Mesothelial cell of epicardium (in vitro differentiated cells): Measurements from ENCODE around the gene TNFRSF25. TPM values are rescaled to one million over a fixed set of nuclear protein-coding genes. Genes with fewer than 3 reads are reported as not detected.

ENCODE experiments used
- DNase-seq, 2 experiments: peaks; one replicate each; pipeline ENCODE4 v3.0.0; 2021; ENCODE audit warnings: low spot score in 2 of 2; ENCODE audit not compliant: unreplicated experiment in 2 of 2
- H3K27ac Mint-ChIP-seq: 2 replicates; pipeline ENCODE4 v1.8.0; 2021; ENCODE audit warnings: mixed read lengths
- H3K27me3 Mint-ChIP-seq: 2 replicates; pipeline ENCODE4 v1.8.0; 2021; ENCODE audit warnings: low read depth, mixed read lengths
- H3K36me3 Mint-ChIP-seq: 2 replicates; pipeline ENCODE4 v1.8.0; 2021; ENCODE audit warnings: mixed read lengths
- H3K4me1 Mint-ChIP-seq: 2 replicates; pipeline ENCODE4 v1.8.0; 2021; ENCODE audit warnings: mixed read lengths
- H3K4me3 Mint-ChIP-seq: 2 replicates; pipeline ENCODE4 v1.8.0; 2021; ENCODE audit warnings: mild to moderate bottlenecking, moderate library complexity, mixed read lengths
- H3K9me3 Mint-ChIP-seq: 2 replicates; pipeline ENCODE4 v1.8.0; 2021; ENCODE audit warnings: mixed read lengths
- total RNA-seq: library from RNA; stranded (reverse); gene quantifications from 3 replicates; pipeline ENCODE4 v1.2.1, GENCODE V29; 2021
- TF ChIP-seq, protein P1 (sequence below): fragments of 200-600 bp; sonication (generic); IDR thresholded peaks from one replicate; pipeline ENCODE4 v1.5.0; 2021; ENCODE audit warnings: antibody characterized with exemption; ENCODE audit not compliant: unreplicated experiment

Gene TNFRSF25
- total RNA-seq, 1 donor from 2014 or later: 41.6 TPM

DNA sequence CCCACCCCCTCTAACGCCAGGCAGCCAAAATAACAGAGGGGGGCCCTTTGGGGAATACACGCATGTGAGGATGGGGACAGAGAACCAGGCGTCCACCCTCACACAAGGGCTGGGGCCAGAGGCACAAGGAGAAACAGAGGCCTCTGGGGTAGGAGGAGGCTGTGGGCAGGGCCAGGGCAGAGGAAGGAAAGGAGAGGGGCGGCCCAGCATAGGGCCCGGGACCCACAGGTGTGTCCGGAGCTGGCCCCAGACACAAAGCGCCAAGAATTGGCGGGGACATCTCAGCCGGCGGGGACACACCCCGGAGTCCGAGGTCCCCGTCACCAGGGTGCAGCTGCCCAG, 18.8 kb upstream of the TNFRSF25 start:
- H3K36me3 Mint-ChIP-seq: no peaks in the 10 kb centered on the region
- H3K27ac Mint-ChIP-seq: peak overlapping the region; percentile 61
- H3K4me1 Mint-ChIP-seq: peaks cover 13% of the 10 kb centered on the region
- TF ChIP-seq, protein P1, sequence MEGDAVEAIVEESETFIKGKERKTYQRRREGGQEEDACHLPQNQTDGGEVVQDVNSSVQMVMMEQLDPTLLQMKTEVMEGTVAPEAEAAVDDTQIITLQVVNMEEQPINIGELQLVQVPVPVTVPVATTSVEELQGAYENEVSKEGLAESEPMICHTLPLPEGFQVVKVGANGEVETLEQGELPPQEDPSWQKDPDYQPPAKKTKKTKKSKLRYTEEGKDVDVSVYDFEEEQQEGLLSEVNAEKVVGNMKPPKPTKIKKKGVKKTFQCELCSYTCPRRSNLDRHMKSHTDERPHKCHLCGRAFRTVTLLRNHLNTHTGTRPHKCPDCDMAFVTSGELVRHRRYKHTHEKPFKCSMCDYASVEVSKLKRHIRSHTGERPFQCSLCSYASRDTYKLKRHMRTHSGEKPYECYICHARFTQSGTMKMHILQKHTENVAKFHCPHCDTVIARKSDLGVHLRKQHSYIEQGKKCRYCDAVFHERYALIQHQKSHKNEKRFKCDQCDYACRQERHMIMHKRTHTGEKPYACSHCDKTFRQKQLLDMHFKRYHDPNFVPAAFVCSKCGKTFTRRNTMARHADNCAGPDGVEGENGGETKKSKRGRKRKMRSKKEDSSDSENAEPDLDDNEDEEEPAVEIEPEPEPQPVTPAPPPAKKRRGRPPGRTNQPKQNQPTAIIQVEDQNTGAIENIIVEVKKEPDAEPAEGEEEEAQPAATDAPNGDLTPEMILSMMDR: no peak
- H3K4me3 Mint-ChIP-seq: peak overlapping the region; percentile 79
- H3K9me3 Mint-ChIP-seq: no peaks in the 10 kb centered on the region
- H3K27me3 Mint-ChIP-seq: peaks cover 6% of the 10 kb centered on the region
- DNase-seq: no peak

DNA sequence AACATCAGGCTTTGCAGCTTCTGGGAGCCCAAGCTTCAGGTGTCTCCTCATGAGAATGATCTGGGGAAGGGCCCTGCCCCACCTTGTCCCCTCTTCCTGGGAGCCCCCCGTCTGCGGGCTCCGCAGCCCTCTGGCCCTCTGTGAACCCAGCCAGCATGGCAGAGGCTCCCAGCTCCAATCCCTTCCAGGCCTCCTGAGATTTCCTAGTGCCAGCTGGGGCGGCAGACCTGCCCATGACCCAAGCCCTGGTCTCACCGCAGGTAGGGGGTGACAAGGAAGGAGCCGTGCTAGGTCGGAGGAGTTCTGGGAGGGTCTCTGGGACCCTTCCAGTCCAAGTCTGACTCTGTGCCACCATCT, 17.8 kb upstream of the TNFRSF25 start:
- TF ChIP-seq, protein P1: no peak
- Mint-ChIP-seq H3K9me3 (no peaks in the 10 kb centered on the region), H3K27me3 (peaks cover 6% of the 10 kb centered on the region), H3K27ac (no peak overlapping the region), H3K4me3 (peak overlapping the region; percentile 79), H3K4me1 (peaks cover 12% of the 10 kb centered on the region), H3K36me3 (peaks cover 2% of the 10 kb centered on the region)
- DNase-seq: no peak

DNA sequence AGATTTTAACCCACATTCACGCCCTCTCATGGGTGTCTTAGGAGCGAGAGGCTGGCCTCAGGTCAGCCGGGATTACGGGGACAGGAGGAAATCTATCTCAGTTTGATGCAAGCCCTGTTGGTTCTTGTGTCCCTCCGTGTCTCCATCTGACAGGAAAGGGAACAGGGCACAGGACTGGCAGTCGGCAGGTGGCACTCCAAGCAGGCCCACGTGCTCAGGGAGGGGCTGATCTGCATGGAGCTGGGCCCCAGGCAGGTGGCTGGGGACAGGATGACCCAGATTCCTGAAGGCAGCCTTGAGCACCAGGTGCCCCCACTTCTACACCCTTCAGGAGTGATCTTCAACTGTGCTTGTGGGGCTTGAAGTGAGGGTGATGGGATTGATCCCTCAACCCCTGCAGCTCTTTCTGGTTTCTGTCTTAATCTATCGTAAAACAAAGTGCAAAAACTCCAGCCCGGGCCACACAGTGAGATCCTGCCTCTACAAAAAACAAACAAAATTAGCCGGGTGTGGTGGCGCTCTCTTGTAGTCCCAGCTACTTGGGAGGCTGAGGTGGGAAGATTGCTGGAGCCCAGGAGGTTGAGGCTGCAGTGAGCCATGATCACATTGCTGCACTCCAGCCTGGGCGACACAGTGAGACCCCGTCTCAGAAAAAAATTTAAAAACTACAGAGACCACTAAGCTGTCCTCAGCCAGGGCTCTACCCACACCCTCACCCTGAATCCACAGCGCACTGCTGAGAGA, 17.2 kb upstream of the TNFRSF25 start:
- TF ChIP-seq, protein P1: no peak
- Mint-ChIP-seq H3K4me1 (peaks cover 12% of the 10 kb centered on the region), H3K27me3 (peaks cover 6% of the 10 kb centered on the region), H3K36me3 (peaks cover 2% of the 10 kb centered on the region), H3K4me3 (peak overlapping the region; percentile 79), H3K9me3 (no peaks in the 10 kb centered on the region), H3K27ac (no peak overlapping the region)
- DNase-seq: no peak

DNA sequence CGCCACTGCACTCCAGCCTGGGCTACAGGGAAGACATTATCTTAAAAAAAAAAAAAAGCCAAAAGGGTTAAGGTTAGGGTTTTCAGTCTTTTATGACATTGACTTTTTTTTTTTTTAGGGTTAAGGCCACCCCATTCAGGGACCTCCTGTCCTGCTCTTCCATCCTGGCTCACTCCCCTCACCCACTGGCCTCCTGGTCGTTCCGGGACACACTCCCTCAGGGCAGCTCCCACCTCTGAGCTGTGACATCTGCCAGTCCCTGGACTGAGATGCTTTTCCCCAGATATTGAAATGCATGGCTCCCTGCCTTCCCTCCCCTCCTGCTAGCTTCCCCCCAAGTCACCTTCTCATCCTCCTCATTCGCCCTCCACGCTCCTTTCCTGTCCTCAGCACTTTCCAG, 15.8 kb upstream of the TNFRSF25 start:
- H3K27me3 Mint-ChIP-seq: peaks cover 6% of the 10 kb centered on the region
- peaks cover 3% of the 10 kb centered on the region for H3K36me3 Mint-ChIP-seq
- no peak overlapping the region for H3K27ac Mint-ChIP-seq
- no peaks in the 10 kb centered on the region for H3K9me3 Mint-ChIP-seq
- H3K4me3 Mint-ChIP-seq: no peak overlapping the region
- peaks cover 12% of the 10 kb centered on the region for H3K4me1 Mint-ChIP-seq
- DNase-seq: no peak
- TF ChIP-seq, protein P1: no peak

DNA sequence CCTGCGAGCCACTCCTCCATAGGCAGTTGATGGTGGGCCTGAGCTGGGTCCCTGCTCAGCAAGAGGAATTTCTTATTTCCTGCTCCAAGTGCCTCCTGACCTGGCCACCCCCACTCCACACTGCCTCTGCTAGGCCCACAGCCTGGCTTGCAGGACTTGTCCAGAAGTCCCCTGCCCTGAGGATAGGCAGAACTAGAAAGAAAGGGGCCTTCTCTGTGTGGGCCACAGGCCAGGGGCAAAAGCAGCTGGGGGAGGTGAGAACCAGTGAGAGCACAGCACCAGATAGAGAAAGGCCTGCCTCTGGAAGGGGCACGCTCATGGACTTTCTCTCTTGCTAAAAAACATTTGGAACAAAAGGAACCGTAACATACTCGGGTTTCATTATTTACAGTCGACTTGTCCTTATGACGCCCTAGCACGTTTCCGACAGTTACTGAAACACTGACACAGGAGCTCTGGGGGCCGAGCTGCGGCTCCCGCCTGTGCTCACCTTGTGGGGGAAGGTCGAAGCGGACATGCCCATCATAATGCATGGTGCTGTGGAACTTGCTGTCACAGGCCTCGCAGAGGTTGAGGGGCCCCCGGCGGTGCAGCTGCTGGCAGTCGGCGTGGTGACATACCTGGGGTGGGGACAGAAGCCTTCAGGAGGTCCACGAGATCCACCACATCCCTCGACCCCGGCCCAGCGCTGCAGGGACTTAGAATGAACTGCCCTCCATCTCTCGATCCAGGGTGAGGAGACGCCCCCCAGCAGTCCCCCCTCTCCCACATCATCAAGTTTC, 11.3 kb upstream of the TNFRSF25 start:
- Mint-ChIP-seq H3K27ac (no peak overlapping the region), H3K36me3 (peaks cover 4% of the 10 kb centered on the region), H3K4me3 (no peak overlapping the region), H3K27me3 (no peaks in the 10 kb centered on the region), H3K9me3 (no peaks in the 10 kb centered on the region), H3K4me1 (no peaks in the 10 kb centered on the region)
- TF ChIP-seq, protein P1: no peak
- no peak for DNase-seq
